DND-41 (cell line): ENCODE measurements around the gene CPSF4L.

Experiments
- ATAC-seq: fragments of 200-7000 bp; cut with Tn5 transposase; 3 replicates; pipeline ENCODE4 v1.9.1; 2021; ENCODE audit warnings: low read depth; ENCODE audit not compliant: insufficient read depth
- DNase-seq: peaks from one replicate; pipeline ENCODE4 v3.0.0-alpha.2; 2020
- H2AFZ ChIP-seq: 2 replicates; pipeline ENCODE4 v1.6.0; 2012; ENCODE audit warnings: low read depth, low read length
- H3K27ac ChIP-seq: 2 replicates; pipeline ENCODE4 v1.5.1; 2012; ENCODE audit warnings: low read length, inconsistent platforms
- H3K27me3 ChIP-seq: fragments of 200-600 bp; sonication (generic); 2 replicates; pipeline ENCODE4 v1.6.0; 2012; ENCODE audit warnings: low read length, mild to moderate bottlenecking, inconsistent platforms; ENCODE audit not compliant: insufficient read depth, poor library complexity
- H3K36me3 ChIP-seq: 2 replicates; pipeline ENCODE4 v1.5.1; 2012; ENCODE audit warnings: low read length, inconsistent platforms; ENCODE audit not compliant: insufficient read depth
- H3K4me1 ChIP-seq: 2 replicates; pipeline ENCODE4 v1.5.1; 2012; ENCODE audit warnings: mild to moderate bottlenecking, low read length; ENCODE audit not compliant: insufficient read depth
- H3K4me2 ChIP-seq: 2 replicates; pipeline ENCODE4 v1.6.0; 2012; ENCODE audit warnings: mild to moderate bottlenecking, moderate library complexity, low read length, inconsistent platforms; ENCODE audit not compliant: insufficient read depth
- H3K4me3 ChIP-seq, 2 experiments: fragments of 200-600 bp in 1 of 2; shearing (Covaris generic) in 1 of 2; 2 replicates each; pipeline ENCODE4 v1.5.1; 2012 to 2016; ENCODE audit warnings: inconsistent platforms in 2 of 2, low read length in 2 of 2, mild to moderate bottlenecking in 2 of 2, low read depth in 1 of 2, moderate library complexity in 1 of 2
- H3K79me2 ChIP-seq: 2 replicates; pipeline ENCODE4 v1.6.0; 2012; ENCODE audit warnings: low read length, inconsistent platforms; ENCODE audit not compliant: insufficient read depth
- H3K9ac ChIP-seq: 2 replicates; pipeline ENCODE4 v1.6.0; 2012; ENCODE audit warnings: low read depth, mild to moderate bottlenecking, inconsistent platforms, low read length, moderate library complexity
- H3K9me3 ChIP-seq: 2 replicates; pipeline ENCODE4 v1.5.1; 2012; ENCODE audit warnings: low read length, moderate library complexity, mild to moderate bottlenecking, inconsistent platforms; ENCODE audit not compliant: insufficient read depth, severe bottlenecking
- H4K20me1 ChIP-seq: 2 replicates; pipeline ENCODE4 v1.6.0; 2012; ENCODE audit warnings: low read length; ENCODE audit not compliant: insufficient read depth
- CTCF ChIP-seq: IDR thresholded peaks from 2 replicates; pipeline ENCODE4 v1.5.1; 2012; ENCODE audit warnings: borderline replicate concordance, low read length, moderate library complexity, mild to moderate bottlenecking; ENCODE audit not compliant: poor library complexity, severe bottlenecking; ENCODE audit errors: extremely low read depth
- EZH2 ChIP-seq: IDR thresholded peaks from 3 replicates; pipeline ENCODE4 v1.6.1; 2012; ENCODE audit warnings: borderline replicate concordance, low read depth, mild to moderate bottlenecking, moderate library complexity, low read length, inconsistent platforms; ENCODE audit not compliant: severe bottlenecking

The CPSF4L gene

DNA sequence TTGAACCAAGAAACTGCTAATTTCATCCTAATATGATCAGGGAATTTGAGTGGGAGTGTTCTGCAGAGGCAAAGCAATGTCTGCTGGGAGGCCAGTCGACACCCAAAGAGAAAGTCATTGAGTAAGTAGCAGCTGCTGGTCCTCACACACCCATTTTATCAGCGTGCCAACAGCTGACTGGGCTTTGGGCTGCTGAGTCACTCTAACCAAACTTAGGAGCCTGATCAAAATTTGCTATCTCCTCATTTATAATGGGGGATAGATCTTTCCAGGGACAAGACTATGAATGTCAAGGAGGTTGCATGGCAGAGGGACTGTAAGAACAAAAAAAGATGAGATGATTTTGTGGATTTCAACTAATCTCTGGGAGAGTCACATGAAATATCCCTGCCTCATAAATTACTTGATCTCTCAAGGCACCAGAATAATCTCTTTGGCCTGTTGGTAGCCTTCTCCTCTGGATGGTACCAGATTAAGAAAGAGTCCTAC, 32.9 kb downstream of the CPSF4L start:
- H3K27ac ChIP-seq = no peak overlapping the region
- H3K9me3 ChIP-seq = no peaks in the 10 kb centered on the region
- no peaks in the 10 kb centered on the region for H3K27me3 ChIP-seq
- peak overlapping the region; percentile 35; the same call in 1 of the 2 replicates for H3K4me2 ChIP-seq
- peaks cover 91% of the 10 kb centered on the region for H3K79me2 ChIP-seq
- H3K9ac ChIP-seq = no peak overlapping the region
- ATAC-seq = no peak
- peaks cover 17% of the 10 kb centered on the region for H3K36me3 ChIP-seq
- no peak for TF ChIP-seq CTCF
- TF ChIP-seq EZH2 = no peak
- H2AFZ ChIP-seq = no peak overlapping the region
- no peak overlapping the region for H3K4me3 ChIP-seq
- H3K4me1 ChIP-seq = peaks cover 37% of the 10 kb centered on the region
- DNase-seq = no peak
- peaks cover 58% of the 10 kb centered on the region for H4K20me1 ChIP-seq

DNA sequence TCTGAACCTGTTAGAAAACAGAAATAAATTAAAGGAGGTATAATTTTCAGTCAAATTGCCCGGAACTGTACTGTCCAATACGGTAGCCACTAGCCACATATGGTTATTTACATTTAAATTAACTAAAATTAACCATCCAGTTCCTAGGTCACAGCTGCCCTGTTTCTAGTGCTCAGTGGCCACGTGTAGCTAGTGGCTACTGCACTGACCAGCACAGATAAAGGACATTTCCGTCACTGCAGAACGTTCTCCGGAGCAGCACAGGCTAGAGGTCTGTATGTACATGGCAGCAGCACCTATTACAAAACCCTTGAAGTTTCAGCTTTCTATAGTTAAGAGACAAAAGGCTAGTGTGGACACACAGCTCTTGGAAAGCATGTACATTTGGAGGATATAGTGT, 33.7 kb downstream of the CPSF4L start:
- Histone ChIP-seq H3K9me3 (no peaks in the 10 kb centered on the region), H3K27ac (no peak overlapping the region), H3K36me3 (peaks cover 18% of the 10 kb centered on the region), H3K79me2 (peaks cover 90% of the 10 kb centered on the region), H3K4me2 (peak overlapping the region; percentile 11; the same call in 1 of the 2 replicates), H3K9ac (no peak overlapping the region), H2AFZ (no peak overlapping the region), H3K27me3 (no peaks in the 10 kb centered on the region), H3K4me1 (peaks cover 28% of the 10 kb centered on the region), H4K20me1 (peaks cover 53% of the 10 kb centered on the region), H3K4me3 (no peak overlapping the region)
- no peak for TF ChIP-seq EZH2
- no peak for TF ChIP-seq CTCF
- DNase-seq = no peak
- no peak for ATAC-seq

DNA sequence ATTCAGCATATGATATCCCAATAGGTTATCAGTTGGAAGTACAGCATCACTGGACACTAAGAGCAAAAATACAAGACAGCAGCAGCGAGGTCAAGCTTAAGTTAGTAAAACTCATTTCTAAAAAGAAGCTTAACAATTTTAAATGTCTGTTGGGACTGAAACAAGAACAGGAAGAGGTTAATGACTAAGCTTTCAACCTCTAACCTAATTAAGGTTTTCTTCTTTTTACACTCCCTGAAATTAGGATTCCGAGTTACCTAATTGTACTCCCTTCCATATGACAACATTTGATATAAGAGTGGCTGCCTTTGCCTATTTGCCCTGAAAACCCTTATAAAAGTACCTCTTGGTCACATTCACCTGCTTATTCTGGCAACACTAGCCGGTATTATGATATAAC, 34.3 kb downstream of the CPSF4L start:
- Histone ChIP-seq H3K79me2 (peaks cover 87% of the 10 kb centered on the region), H3K4me3 (no peak overlapping the region), H3K9ac (no peak overlapping the region), H3K4me1 (peaks cover 28% of the 10 kb centered on the region), H3K27ac (no peak overlapping the region), H3K36me3 (peaks cover 22% of the 10 kb centered on the region), H2AFZ (no peak overlapping the region), H3K27me3 (no peaks in the 10 kb centered on the region), H3K9me3 (no peaks in the 10 kb centered on the region), H3K4me2 (peak overlapping the region; percentile 3; the same call in 1 of the 2 replicates), H4K20me1 (peaks cover 51% of the 10 kb centered on the region)
- TF ChIP-seq EZH2 (no peak), CTCF (no peak)
- ATAC-seq = no peak
- DNase-seq = no peak

- Histone ChIP-seq H3K4me1 (peaks cover 28% of the 10 kb centered on the region), H4K20me1 (peaks cover 51% of the 10 kb centered on the region)
- no peak for TF ChIP-seq CTCF
- no peak for TF ChIP-seq EZH2
Measured at GRCh38 chr17:73226556-73227172, 35.0 kb downstream of the CPSF4L start.

More at GRCh38 chr17:73226556-73227172, 35.0 kb downstream of the CPSF4L start:
- H3K27me3 ChIP-seq = no peaks in the 10 kb centered on the region
- H3K79me2 ChIP-seq = peaks cover 86% of the 10 kb centered on the region
- no peak overlapping the region for H2AFZ ChIP-seq
- H3K9me3 ChIP-seq = no peaks in the 10 kb centered on the region
- no peak overlapping the region for H3K4me3 ChIP-seq
- peaks cover 24% of the 10 kb centered on the region for H3K36me3 ChIP-seq
- H3K9ac ChIP-seq = no peak overlapping the region
- 0 out of 2 replicates have a peak overlapping the region, but pooled peaks have one; percentile 3 for H3K4me2 ChIP-seq
- H3K27ac ChIP-seq = no peak overlapping the region
- DNase-seq (no peak), ATAC-seq (no peak)
